Sigmoid colon (tissue), 7 donors: ENCODE results near the gene ERCC3. TPM values are rescaled to one million over a fixed set of nuclear protein-coding genes. Genes with fewer than 3 reads are reported as not detected.

Experiments used
- DNase-seq: peaks from one replicate; pipeline ENCODE4 v3.0.0-alpha.2; 2019
- H3K27ac ChIP-seq, 4 donors: fragments of 200-600 bp; sonication (generic); one replicate each; pipeline ENCODE4 v1.5.1; 2016 to 2019; ENCODE audit warnings: mild to moderate bottlenecking in 1 of 4
- H3K27me3 ChIP-seq, 3 donors: fragments of 200-600 bp; sonication (generic); one replicate each; pipeline ENCODE4 v1.5.1; 2019; ENCODE audit warnings: mild to moderate bottlenecking in 1 of 3
- H3K36me3 ChIP-seq, 4 donors: fragments of 200-600 bp; sonication (generic); one replicate each; pipeline ENCODE4 v1.5.1; 2016 to 2019
- H3K4me1 ChIP-seq, 4 donors: fragments of 200-600 bp; sonication (generic); one replicate each; pipeline ENCODE4 v1.5.1; 2017 to 2019
- H3K4me3 ChIP-seq, 4 donors: fragments of 200-600 bp; sonication (generic); one replicate each; pipeline ENCODE4 v1.5.1; 2017 to 2019; ENCODE audit warnings: mild to moderate bottlenecking in 2 of 4, moderate library complexity in 1 of 4
- H3K9me3 ChIP-seq, 4 donors: fragments of 200-600 bp in 3 of 4; sonication (generic) in 3 of 4; one replicate each; pipeline versions ENCODE4 v1.5.1 to v1.6.1; 2013 to 2019
- CTCF ChIP-seq, 4 experiments: fragments of 450-650 bp in 3 of 4; fragments of 200-600 bp in 1 of 4; IDR thresholded peaks; one replicate each; pipeline ENCODE4 v1.5.1; 2016 to 2019; ENCODE audit warnings: antibody characterized with exemption in 4 of 4, mild to moderate bottlenecking in 3 of 4, moderate library complexity in 2 of 4
- EP300 ChIP-seq, 4 donors: sonication (generic); formaldehyde crosslinking; IDR thresholded peaks; one replicate each; pipeline ENCODE4 v1.6.1; 2017; ENCODE audit warnings: antibody characterized with exemption in 4 of 4
- POLR2A ChIP-seq, 2 donors: fragments of 450-650 bp; IDR thresholded peaks; one replicate each; pipeline ENCODE4 v1.6.1; 2016; ENCODE audit warnings: antibody characterized with exemption in 2 of 2, mild to moderate bottlenecking in 2 of 2, moderate library complexity in 2 of 2
- POLR2AphosphoS5 ChIP-seq, 4 donors: sonication (generic); formaldehyde crosslinking; IDR thresholded peaks; one replicate each; pipeline ENCODE4 v1.6.1; 2017; ENCODE audit warnings: antibody characterized with exemption in 4 of 4
- WGBS, 2 donors: extraction: QIAGEN DNeasy Blood & Tissue Kit; methylation state at CpG; one replicate each; pipeline ENCODE4 v1.1.7; 2013; 5-methylcytosine and 5-hydroxymethylcytosine counted together
- intact Hi-C: fragments of 100-400 bp; cut with DNase I; formaldehyde crosslinking; loops from one replicate; pipeline ENCODE4 v1.15.1; 2023
- polyA plus RNA-seq, 3 donors: library from polyadenylated mRNA; stranded (reverse); fragments of 200-250 nt; gene quantifications; one replicate each; pipeline ENCODE4 v1.2.3, GENCODE V29; 2013
- total RNA-seq, 4 donors: library from RNA; depleted of rRNA; stranded (reverse); fragments of >200 nt; gene quantifications; one replicate each; pipeline ENCODE4 v1.1.0, GENCODE V29; 2016
- donor health status: healthy with polysubstance abuse.
- donor health status: Bipolar disorder and iron deficiency.
- donor health status: healthy.

The ERCC3 gene
- total and polyA plus RNA-seq, 7 donors: 15.6 to 44.8 (median 31.7) TPM

- H3K9me3 ChIP-seq: no peaks in the 10 kb centered on the region
- H3K4me1 ChIP-seq: no peaks in the 10 kb centered on the region
- WGBS, 2 donors: 94 to 96% methylated on average over 1 of the region's 1 CpG
- H3K27ac ChIP-seq: no peak overlapping the region
- peaks cover 0 to 80% (median 12%) of the 10 kb centered on the region in 4 donors for H3K36me3 ChIP-seq
- H3K4me3 ChIP-seq: no peak overlapping the region
- no peak for TF ChIP-seq POLR2A (IDR thresholded peaks at IDR 0.05)
- intact Hi-C loops: no loop called here
- no peaks in the 10 kb centered on the region for H3K27me3 ChIP-seq
- DNase-seq: no peak
These were observed 36.8 kb upstream of the ERCC3 start for GRCh38 chr2:127330753-127331152.

GRCh38 chr2:127326289-127326945, 32.5 kb upstream of the ERCC3 start:
- intact Hi-C loops: no loop called here
- H3K9me3 ChIP-seq: no peaks in the 10 kb centered on the region
- H3K27me3 ChIP-seq: no peaks in the 10 kb centered on the region
- 87 to 93% methylated on average over 2 of the region's 2 CpGs for WGBS, 2 donors
- H3K27ac ChIP-seq: no peak overlapping the region
- H3K36me3 ChIP-seq: peaks cover 0 to 92% (median 14%) of the 10 kb centered on the region in 4 donors
- H3K4me1 ChIP-seq: no peaks in the 10 kb centered on the region
- no peak for DNase-seq
- H3K4me3 ChIP-seq: no peak overlapping the region
- TF ChIP-seq POLR2A (IDR thresholded peaks at IDR 0.05): no peak
- TF ChIP-seq POLR2AphosphoS5 (IDR thresholded peaks at IDR 0.05): no peak
- TF ChIP-seq EP300 (IDR thresholded peaks at IDR 0.05): no peak
- TF ChIP-seq CTCF (IDR thresholded peaks at IDR 0.05): no peak

GRCh38 chr2:127324635-127325034, 30.7 kb upstream of the ERCC3 start:
- WGBS, 2 donors: 53 to 71% methylated on average over 3 of the region's 3 CpGs
- no peaks in the 10 kb centered on the region for H3K27me3 ChIP-seq
- H3K36me3 ChIP-seq: peaks cover 2 to 98% (median 19%) of the 10 kb centered on the region in 4 donors
- H3K4me1 ChIP-seq: no peaks in the 10 kb centered on the region
- no peak for TF ChIP-seq POLR2A (IDR thresholded peaks at IDR 0.05)
- no peak for TF ChIP-seq EP300 (IDR thresholded peaks at IDR 0.05)
- peak in 3 of 4 experiments; percentile 49 to 59 (median 51) for TF ChIP-seq CTCF (IDR thresholded peaks at IDR 0.05)
- TF ChIP-seq POLR2AphosphoS5 (IDR thresholded peaks at IDR 0.05): no peak
- intact Hi-C loops: loop anchor here (2.0 kb wide), 1 partner anchor 156 kb away; no protein-coding TSS in a partner anchor
- H3K4me3 ChIP-seq: no peak overlapping the region
- no peak overlapping the region for H3K27ac ChIP-seq
- DNase-seq: no peak
- no peaks in the 10 kb centered on the region for H3K9me3 ChIP-seq

GRCh38 chr2:127321303-127321702, 27.4 kb upstream of the ERCC3 start:
- Histone ChIP-seq H3K4me1 (no peaks in the 10 kb centered on the region), H3K36me3 (peaks cover 2 to 96% (median 21%) of the 10 kb centered on the region in 4 donors), H3K9me3 (no peaks in the 10 kb centered on the region), H3K4me3 (no peak overlapping the region), H3K27ac (no peak overlapping the region), H3K27me3 (no peaks in the 10 kb centered on the region)
- intact Hi-C loops: no loop called here
- DNase-seq: no peak
- TF ChIP-seq POLR2A (IDR thresholded peaks at IDR 0.05) (no peak), EP300 (IDR thresholded peaks at IDR 0.05) (no peak), POLR2AphosphoS5 (IDR thresholded peaks at IDR 0.05) (no peak), CTCF (IDR thresholded peaks at IDR 0.05) (no peak)

GRCh38 chr2:127320586-127321275, 26.8 kb upstream of the ERCC3 start:
- intact Hi-C loops: no loop called here
- H3K9me3 ChIP-seq: no peaks in the 10 kb centered on the region
- no peak overlapping the region for H3K27ac ChIP-seq
- 46 to 90% methylated on average over 1 of the region's 1 CpG for WGBS, 2 donors
- no peak for DNase-seq
- no peak overlapping the region for H3K4me3 ChIP-seq
- no peak for TF ChIP-seq EP300 (IDR thresholded peaks at IDR 0.05)
- H3K36me3 ChIP-seq: peaks cover 2 to 96% (median 23%) of the 10 kb centered on the region in 4 donors
- H3K4me1 ChIP-seq: no peaks in the 10 kb centered on the region
- no peaks in the 10 kb centered on the region for H3K27me3 ChIP-seq
